CD14-positive monocyte (primary cell): ENCODE data around the gene C1QTNF6. TPM values are rescaled to one million over a fixed set of nuclear protein-coding genes. Genes with fewer than 3 reads are reported as not detected.

Experiments
- DNase-seq, 3 donors: peaks; one replicate each; pipeline ENCODE4 v3.0.0-alpha.2; 2011 to 2022
- H2AFZ ChIP-seq: 2 replicates; pipeline ENCODE4 v1.6.0; 2012; ENCODE audit warnings: mild to moderate bottlenecking, low read depth, low read length, inconsistent platforms; ENCODE audit not compliant: insufficient read depth, poor library complexity, severe bottlenecking
- H3K27ac ChIP-seq, 2 donors: 1 replicate in 1 of 2; 2 replicates in 1 of 2; pipeline ENCODE4 v1.5.1; 2012 to 2013; ENCODE audit warnings: low read length in 2 of 2, control low read depth in 1 of 2, inconsistent platforms in 1 of 2, low read depth in 1 of 2, mild to moderate bottlenecking in 1 of 2
- H3K27me3 ChIP-seq, 2 donors: one replicate each; pipeline versions ENCODE4 v1.6.0 to v1.6.1; 2011 to 2013; ENCODE audit warnings: low read length in 2 of 2; ENCODE audit not compliant: control insufficient read depth in 2 of 2, insufficient read depth in 2 of 2
- H3K36me3 ChIP-seq, 2 donors: replicated peaks in 1 of 2; 1 replicate in 1 of 2; 2 replicates in 1 of 2; pipeline versions ENCODE4 v1.5.1 to v1.6.1; 2012 to 2013; ENCODE audit warnings: low read length in 2 of 2, control low read depth in 1 of 2, inconsistent platforms in 1 of 2, mild to moderate bottlenecking in 1 of 2; ENCODE audit not compliant: insufficient read depth in 2 of 2, control insufficient read depth in 1 of 2
- H3K4me1 ChIP-seq, 2 donors: 1 replicate in 1 of 2; 2 replicates in 1 of 2; pipeline versions ENCODE4 v1.5.1 to v1.6.1; 2012 to 2013; ENCODE audit warnings: low read length in 2 of 2, control low read depth in 1 of 2, inconsistent platforms in 1 of 2, mild to moderate bottlenecking in 1 of 2, moderate library complexity in 1 of 2; ENCODE audit not compliant: insufficient read depth in 2 of 2, control insufficient read depth in 1 of 2
- H3K4me2 ChIP-seq: replicated peaks from 2 replicates; pipeline ENCODE3; 2012; ENCODE audit warnings: low read length, moderate library complexity, mild to moderate bottlenecking; ENCODE audit not compliant: poor library complexity, severe bottlenecking; ENCODE audit errors: extremely low read depth
- H3K4me3 ChIP-seq, 3 experiments: fragments of 200-600 bp in 1 of 3; sonication (generic) in 1 of 3; replicated peaks in 1 of 3; 1 replicate in 2 of 3; 2 replicates in 1 of 3; pipeline ENCODE4 v1.5.1; 2011 to 2013; ENCODE audit warnings: low read length in 3 of 3, mild to moderate bottlenecking in 3 of 3, control low read depth in 2 of 3, low read depth in 2 of 3, inconsistent platforms in 1 of 3, moderate library complexity in 1 of 3
- H3K79me2 ChIP-seq: 2 replicates; pipeline ENCODE4 v1.6.0; 2012; ENCODE audit warnings: mild to moderate bottlenecking, control low read depth, inconsistent platforms, low read length, moderate library complexity; ENCODE audit not compliant: insufficient read depth
- H3K9ac ChIP-seq: 2 replicates; pipeline ENCODE4 v1.6.0; 2017; ENCODE audit warnings: low read length, mild to moderate bottlenecking; ENCODE audit not compliant: insufficient read depth, poor library complexity, severe bottlenecking
- H3K9me3 ChIP-seq, 2 donors: replicated peaks in 1 of 2; 1 replicate in 1 of 2; 2 replicates in 1 of 2; pipeline versions ENCODE4 v1.5.1 to v1.6.1; 2012 to 2013; ENCODE audit warnings: low read length in 2 of 2, control low read depth in 1 of 2; ENCODE audit not compliant: control insufficient read depth in 1 of 2, insufficient read depth in 1 of 2
- H4K20me1 ChIP-seq: 2 replicates; pipeline ENCODE4 v1.6.0; 2012; ENCODE audit warnings: mild to moderate bottlenecking, low read length, control low read depth, moderate library complexity; ENCODE audit not compliant: insufficient read depth
- H3K27ac Mint-ChIP-seq, 7 donors: one replicate each; pipeline ENCODE4 v1.8.0; 2020; ENCODE audit warnings: mild to moderate bottlenecking in 7 of 7, mixed read lengths in 7 of 7, moderate library complexity in 6 of 7, inconsistent platforms in 2 of 7
- H3K27me3 Mint-ChIP-seq, 3 donors: one replicate each; pipeline ENCODE4 v1.8.0; 2021 to 2022; ENCODE audit warnings: low read depth in 3 of 3, mild to moderate bottlenecking in 3 of 3, mixed read lengths in 3 of 3, moderate library complexity in 3 of 3, inconsistent platforms in 1 of 3
- H3K36me3 Mint-ChIP-seq, 2 donors: one replicate each; pipeline ENCODE4 v1.8.0; 2020; ENCODE audit warnings: mixed read lengths in 2 of 2, inconsistent platforms in 1 of 2, mild to moderate bottlenecking in 1 of 2
- H3K4me1 Mint-ChIP-seq: one replicate; pipeline ENCODE4 v1.8.0; 2020; ENCODE audit warnings: mild to moderate bottlenecking, mixed read lengths
- H3K4me3 Mint-ChIP-seq, 2 donors: one replicate each; pipeline ENCODE4 v1.8.0; 2020; ENCODE audit warnings: mild to moderate bottlenecking in 2 of 2, mixed read lengths in 2 of 2, moderate library complexity in 1 of 2
- H3K9me3 Mint-ChIP-seq, 7 donors: one replicate each; pipeline ENCODE4 v1.8.0; 2020 to 2022; ENCODE audit warnings: mixed read lengths in 7 of 7, mild to moderate bottlenecking in 6 of 7, moderate library complexity in 6 of 7, inconsistent platforms in 2 of 7
- WGBS: methylation state at CpG from one replicate; pipeline ENCODE4 v1.1.5; 2013; ENCODE audit warnings: missing lambda C conversion rate; ENCODE audit not compliant: insufficient coverage; 5-methylcytosine and 5-hydroxymethylcytosine counted together
- intact Hi-C, 2 donors: fragments of 100-400 bp; cut with micrococcal nuclease; formaldehyde crosslinking; loops; one replicate each; pipeline versions ENCODE4 v1.15.0 to v1.15.1; 2023
- polyA plus RNA-seq, 3 donors: library from polyadenylated mRNA; depleted of rRNA in 1 of 3; unstranded in 2 of 3; stranded (reverse) in 1 of 3; fragments of 300-500 nt in 2 of 3; fragments of >200 nt in 1 of 3; fragmentation: Illumina TruSeq in 2 of 3; gene quantifications; 1 replicate in 2 of 3; 2 replicates in 1 of 3; pipeline ENCODE4 v1.2.3, GENCODE V29; 2012 to 2021
- TF ChIP-seq, protein P1 (sequence below): fragments of 200-600 bp; IDR thresholded peaks from one replicate; pipeline ENCODE4 v1.8.0; 2022; ENCODE audit warnings: antibody characterized with exemption, mild to moderate bottlenecking

C1QTNF6 gene
- polyA plus RNA-seq, 3 donors = 0.14 to 2.3 (median 0.24) TPM

DNA sequence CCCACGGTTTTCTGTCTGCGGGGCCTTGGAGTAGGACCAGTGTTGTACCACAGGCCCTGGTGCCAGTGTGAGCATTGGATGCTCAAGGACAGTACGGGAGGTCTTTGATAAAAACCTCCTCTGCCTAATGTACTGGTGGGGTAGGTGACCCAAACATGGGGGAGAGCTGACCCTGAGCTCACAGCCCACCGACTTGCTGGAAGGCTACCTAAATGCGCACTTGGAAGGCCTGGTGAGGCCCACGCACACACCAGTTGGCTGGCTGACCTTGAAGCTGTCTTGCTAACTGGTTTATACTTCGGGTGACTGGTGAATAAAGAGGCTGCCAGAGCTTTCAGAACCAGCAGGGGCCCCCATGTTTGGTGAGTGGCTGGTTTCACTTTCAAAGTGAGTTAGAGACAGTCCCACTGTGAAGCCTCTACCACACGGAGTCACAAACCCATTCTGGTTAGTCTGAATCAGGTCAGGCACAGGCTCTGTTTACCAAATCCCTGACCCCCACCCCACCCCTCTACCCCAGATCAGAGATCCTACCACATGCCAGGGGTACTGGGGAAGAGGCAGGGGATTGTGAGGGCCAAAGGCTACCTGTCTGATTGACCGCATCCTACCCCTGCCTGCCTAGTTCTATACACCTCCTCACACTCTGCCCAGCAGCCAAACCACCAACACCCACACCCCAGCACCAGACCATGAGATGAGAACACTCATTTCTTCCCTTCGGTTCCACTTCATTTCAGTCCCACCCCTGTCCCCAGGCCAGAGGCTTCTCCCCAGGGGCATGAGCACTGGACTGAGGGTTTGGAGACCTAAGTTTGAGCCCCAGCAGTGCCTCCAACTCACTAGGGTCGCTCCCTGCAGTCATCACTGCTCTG is 25.6 kb downstream of the C1QTNF6 start:
- intact Hi-C loops = no loop called here
- peaks cover 5 to 10% of the 10 kb centered on the region in 2 donors for H3K9me3 ChIP-seq
- H3K4me1 Mint-ChIP-seq = peaks cover 19% of the 10 kb centered on the region
- H3K9me3 Mint-ChIP-seq = peaks cover 3 to 11% (median 6%) of the 10 kb centered on the region in 7 donors
- peak overlapping the region in 1 of 7 donors; percentile 33 for H3K27ac Mint-ChIP-seq
- no peak overlapping the region for H3K4me2 ChIP-seq
- 91% methylated on average over 6 of the region's 11 CpGs for WGBS
- H2AFZ ChIP-seq = no peak overlapping the region
- no peaks in the 10 kb centered on the region for H3K79me2 ChIP-seq
- peaks cover 7 to 15% (median 8%) of the 10 kb centered on the region in 3 donors for H3K27me3 Mint-ChIP-seq
- H3K4me3 Mint-ChIP-seq = no peak overlapping the region
- H3K27me3 ChIP-seq = no peaks in the 10 kb centered on the region
- no peaks in the 10 kb centered on the region for H4K20me1 ChIP-seq
- peaks cover 10 to 15% of the 10 kb centered on the region in 2 donors for H3K4me1 ChIP-seq
- H3K4me3 ChIP-seq = no peak overlapping the region
- DNase-seq = no peak
- H3K9ac ChIP-seq = no peak overlapping the region
- no peaks in the 10 kb centered on the region for H3K36me3 Mint-ChIP-seq
- TF ChIP-seq, protein P1, sequence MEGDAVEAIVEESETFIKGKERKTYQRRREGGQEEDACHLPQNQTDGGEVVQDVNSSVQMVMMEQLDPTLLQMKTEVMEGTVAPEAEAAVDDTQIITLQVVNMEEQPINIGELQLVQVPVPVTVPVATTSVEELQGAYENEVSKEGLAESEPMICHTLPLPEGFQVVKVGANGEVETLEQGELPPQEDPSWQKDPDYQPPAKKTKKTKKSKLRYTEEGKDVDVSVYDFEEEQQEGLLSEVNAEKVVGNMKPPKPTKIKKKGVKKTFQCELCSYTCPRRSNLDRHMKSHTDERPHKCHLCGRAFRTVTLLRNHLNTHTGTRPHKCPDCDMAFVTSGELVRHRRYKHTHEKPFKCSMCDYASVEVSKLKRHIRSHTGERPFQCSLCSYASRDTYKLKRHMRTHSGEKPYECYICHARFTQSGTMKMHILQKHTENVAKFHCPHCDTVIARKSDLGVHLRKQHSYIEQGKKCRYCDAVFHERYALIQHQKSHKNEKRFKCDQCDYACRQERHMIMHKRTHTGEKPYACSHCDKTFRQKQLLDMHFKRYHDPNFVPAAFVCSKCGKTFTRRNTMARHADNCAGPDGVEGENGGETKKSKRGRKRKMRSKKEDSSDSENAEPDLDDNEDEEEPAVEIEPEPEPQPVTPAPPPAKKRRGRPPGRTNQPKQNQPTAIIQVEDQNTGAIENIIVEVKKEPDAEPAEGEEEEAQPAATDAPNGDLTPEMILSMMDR = no peak
- H3K36me3 ChIP-seq = no peaks in the 10 kb centered on the region
- no peak overlapping the region for H3K27ac ChIP-seq

DNA sequence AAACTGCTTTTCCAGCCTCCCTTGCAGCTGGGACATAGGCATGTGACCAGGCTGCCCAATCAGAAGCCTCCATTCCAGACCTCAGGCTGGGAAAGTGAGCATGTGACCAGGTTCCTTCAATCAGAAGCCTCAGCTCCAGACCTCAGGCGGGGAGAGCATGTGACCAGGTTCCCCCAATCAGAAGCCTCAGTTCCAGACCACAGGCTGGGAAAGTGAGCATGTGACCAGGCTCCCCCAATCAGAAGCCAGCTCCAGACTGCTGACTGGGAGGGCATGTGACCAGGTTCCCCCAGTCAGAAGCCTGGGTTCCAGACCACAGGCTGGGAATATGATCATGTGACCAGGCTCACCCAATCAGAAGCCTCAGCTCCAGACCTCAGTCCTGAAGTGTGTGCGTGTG is 26.6 kb downstream of the C1QTNF6 start:
- Histone ChIP-seq H3K27me3 (no peaks in the 10 kb centered on the region), H3K27ac (no peak overlapping the region), H3K4me3 (no peak overlapping the region), H3K4me2 (no peak overlapping the region), H3K4me1 (peaks cover 10 to 11% of the 10 kb centered on the region in 2 donors), H3K36me3 (no peaks in the 10 kb centered on the region), H4K20me1 (no peaks in the 10 kb centered on the region), H3K9me3 (peaks cover 5 to 10% of the 10 kb centered on the region in 2 donors), H3K79me2 (no peaks in the 10 kb centered on the region), H3K9ac (no peak overlapping the region), H2AFZ (no peak overlapping the region)
- Mint-ChIP-seq H3K27ac (no peak overlapping the region), H3K4me3 (no peak overlapping the region), H3K27me3 (peaks cover 9 to 13% (median 12%) of the 10 kb centered on the region in 3 donors), H3K4me1 (peaks cover 22% of the 10 kb centered on the region), H3K9me3 (peaks cover 3 to 11% (median 6%) of the 10 kb centered on the region in 7 donors), H3K36me3 (no peaks in the 10 kb centered on the region)
- WGBS = 100% methylated on average over 1 of the region's 2 CpGs
- TF ChIP-seq, protein P1 = no peak
- intact Hi-C loops = no loop called here
- peak in 1 of 3 donors; percentile 32 for DNase-seq
